ENCODE measurements around the gene SLC37A1.

SLC37A1 gene

GRCh38 chr21:42508371-42508770, 5.3 kb upstream of the SLC37A1 start:
- no peak for DNase-seq

GRCh38 chr21:42509244-42509643, 4.4 kb upstream of the SLC37A1 start:
- no peak for DNase-seq

DNA sequence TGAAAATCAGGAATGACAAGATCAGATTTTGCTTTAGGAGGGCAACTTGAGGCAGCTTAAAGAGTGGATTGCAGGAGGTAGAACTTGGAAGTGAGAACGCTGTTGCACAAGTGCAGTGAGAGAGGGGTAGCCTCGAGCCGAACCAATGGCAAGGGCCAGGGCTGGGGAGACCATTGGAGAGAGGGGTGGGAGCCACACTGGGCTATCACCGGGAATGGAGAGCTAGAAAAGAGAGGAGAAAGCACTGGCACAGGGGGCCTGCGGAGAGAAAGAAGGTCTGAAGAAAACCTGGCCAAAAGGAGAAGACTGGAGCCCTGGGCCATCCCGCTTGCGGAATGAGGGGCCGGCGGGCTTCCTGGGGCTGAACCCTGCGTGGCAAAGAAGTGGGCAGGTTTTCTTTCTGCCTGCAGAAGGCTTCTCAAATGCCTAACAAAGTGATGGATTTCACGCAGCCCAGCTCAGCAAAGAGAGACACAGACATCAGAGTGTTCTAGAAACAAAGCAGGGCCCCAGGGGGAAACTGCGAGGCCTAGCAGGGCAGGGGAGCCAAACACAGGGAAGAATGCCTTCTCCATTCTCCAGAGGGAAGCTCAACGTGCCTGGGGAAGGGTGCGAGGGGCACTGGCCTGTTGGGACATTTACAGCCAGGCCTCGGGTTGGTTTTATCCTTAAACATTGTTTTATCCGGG, 1.2 kb upstream of the SLC37A1 start:
- no peak for DNase-seq

DNA sequence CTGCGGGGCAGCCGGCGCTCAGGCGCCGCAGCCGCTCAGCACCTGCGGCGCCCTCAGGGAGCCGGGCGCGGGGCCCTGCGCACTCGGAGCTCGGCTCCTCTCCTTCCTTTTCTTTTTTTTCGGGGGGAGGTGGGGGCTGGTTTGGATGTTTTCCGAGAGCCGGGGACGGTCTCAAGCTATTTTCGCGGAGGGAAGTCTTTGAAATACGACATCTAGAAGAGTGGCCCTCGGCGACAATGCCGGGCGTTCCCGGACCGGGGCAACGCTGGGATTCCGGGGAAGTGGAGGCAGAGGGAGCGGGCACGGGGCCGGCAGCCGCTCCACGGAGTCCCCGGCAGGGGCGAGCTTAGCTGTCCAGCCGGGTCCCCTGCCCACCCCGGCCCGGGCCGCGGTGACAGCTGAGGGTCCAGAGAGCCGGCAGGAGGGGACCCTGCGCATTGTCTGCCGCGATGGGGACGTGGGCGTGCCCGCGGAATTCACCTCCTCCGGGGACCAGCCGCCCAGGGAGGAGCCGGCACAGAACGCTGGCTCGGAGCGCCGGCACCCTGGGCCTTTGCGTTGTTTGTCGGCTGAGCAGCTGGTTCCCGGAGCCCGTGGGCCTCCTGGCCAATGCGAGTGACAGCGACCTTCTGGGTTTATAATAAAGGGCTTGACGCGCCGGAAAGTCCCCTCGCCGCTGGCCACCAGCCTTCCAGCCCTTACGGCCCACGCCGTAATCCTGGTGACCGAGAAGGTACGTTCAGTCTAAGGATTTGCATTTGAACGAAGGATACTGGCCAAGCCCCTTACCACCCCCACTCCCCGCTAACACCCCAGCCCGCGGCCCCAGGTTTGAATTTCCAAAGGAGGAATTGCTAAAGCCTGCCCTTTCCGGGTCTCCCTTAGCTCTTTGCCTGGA, 582 bp downstream of the SLC37A1 start:
- peak; percentile 55 to 85 for DNase-seq

- DNase-seq = no peak
These were observed 1.2 kb downstream of the SLC37A1 start for GRCh38 chr21:42514883-42515228.

- no peak for DNase-seq
These were observed 2.3 kb downstream of the SLC37A1 start for GRCh38 chr21:42515708-42516502.

GRCh38 chr21:42518215-42518614, 4.6 kb downstream of the SLC37A1 start:
- DNase-seq = no peak

DNA sequence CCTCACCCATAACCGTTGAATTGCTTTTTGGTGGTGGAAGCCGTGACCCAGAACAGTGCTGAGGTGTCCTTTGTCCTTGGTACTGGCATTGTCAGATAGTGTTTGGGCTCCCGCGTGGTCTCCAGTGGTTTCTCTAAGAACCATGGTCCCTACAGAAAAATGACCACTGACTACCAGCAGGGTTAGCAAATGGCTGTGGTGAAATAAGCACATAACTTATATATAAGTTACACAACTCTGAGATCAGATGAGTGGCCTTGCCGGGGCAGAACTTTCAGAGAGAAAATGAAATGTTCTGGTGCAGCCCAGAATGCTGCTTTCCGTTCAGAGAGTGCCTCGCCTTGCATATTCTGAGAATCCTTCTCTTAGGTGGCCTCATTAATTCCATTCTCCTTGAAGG, 5.0 kb downstream of the SLC37A1 start:
- DNase-seq = no peak

DNA sequence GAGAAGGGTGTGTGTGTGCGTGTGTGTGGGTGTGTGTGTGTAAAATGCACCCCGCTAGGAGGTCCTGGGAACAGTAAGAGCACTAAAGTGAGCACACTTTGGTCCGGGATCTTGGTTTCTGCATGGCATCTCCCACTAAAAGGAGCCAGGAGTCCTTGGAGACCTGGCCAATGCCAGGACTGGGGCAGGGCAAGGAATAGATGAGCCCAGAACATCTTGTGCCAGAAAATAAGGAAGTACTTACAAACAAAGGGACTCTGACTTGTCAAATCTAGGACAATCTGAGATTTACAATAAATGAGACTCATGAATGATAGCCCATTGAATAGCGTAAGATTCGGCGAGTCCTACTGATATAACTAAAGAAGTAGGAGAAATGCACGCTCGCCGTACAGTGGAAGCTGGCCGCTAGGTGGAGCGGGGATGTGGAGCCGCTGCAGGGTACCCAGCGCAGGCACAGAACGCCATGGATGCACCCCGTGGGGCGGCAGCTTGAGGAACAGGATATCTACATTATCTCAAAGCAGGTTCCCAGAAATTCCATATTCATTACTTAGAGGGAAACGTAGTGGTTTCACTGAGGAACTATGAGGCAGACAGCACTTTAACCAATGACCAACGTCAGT, 7.1 kb downstream of the SLC37A1 start:
- DNase-seq = peak; percentile 47 to 83

- peak; percentile 63 to 77 for DNase-seq
These were observed 7.7 kb downstream of the SLC37A1 start for GRCh38 chr21:42521384-42521783.

DNA sequence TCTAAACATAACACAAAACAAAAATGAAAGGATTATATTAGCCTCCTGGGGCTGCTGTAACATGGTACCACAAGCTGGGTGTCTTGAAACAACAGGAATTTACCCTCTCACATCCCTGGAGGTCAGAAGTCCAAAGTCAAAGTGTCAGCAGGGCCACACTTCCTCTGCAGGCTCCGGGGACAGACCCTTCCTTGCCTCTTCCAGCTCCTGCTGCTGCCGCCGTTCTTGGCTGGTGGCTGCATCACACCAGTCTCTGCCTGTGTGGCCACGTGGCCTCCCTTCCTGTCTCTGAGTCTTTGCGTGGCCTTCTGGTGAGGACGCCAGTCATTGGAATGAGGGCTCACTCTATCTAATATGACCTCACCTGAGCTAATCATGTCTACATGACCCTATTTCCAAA, 8.2 kb downstream of the SLC37A1 start:
- no peak for DNase-seq

DNA sequence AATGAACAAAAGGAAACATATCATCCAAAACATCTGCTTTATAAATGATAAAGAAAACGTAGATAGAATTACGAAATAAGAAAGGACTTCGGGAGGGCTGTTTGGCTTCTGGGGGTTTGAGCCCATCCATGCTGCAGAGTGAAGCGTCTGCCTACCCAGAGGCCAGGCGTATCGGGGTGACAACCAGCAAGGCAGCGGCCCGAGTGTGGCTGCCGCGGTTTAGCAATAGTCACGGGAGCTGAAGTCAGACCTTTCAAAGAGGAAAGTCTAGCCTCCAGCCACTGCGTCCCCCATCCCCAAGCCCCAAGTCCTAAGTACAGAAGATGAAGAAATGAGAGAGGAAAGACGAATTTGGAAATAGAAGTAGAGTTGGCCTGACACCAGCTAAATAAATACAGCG, 8.6 kb downstream of the SLC37A1 start:
- no peak for DNase-seq

DNA sequence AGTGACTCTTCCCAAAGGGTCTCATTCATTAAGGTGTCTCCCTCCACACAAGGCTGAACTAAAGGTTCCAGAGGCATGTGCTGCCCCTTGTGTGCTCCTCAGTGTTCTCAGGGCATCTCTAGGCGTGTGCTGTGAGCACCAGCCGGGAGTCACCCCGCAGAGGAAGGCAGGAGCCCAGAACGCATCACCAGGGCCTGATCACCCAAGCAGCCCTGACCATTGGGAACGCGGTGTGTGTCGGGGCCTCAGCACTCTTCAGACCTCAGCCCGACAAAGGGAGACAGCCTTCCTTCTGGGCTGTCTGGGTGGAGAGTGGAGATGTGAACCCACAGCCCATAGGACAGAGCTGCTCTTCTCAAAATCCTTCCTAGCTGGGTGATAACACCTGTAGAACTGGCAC, 9.1 kb downstream of the SLC37A1 start:
- no peak for DNase-seq

DNA sequence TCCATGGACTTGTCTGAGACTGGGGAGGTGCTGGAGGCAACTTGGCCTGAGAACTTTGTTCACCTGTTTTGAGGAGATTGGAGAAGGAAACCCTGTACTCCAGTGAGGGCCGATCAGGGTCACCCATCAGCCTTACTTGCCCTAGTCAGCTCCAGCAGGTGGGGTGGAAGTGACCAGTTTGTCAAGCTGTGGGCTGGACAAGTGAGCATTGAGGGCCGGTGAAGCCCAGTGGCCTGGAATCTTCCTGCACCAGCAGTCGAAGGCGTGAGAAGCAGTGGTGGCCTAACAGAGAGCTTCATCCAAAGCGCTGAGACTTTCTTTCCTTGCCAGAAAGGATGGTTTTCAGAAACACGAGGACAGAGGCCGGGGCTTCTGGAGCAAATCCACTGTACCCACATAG, 9.6 kb downstream of the SLC37A1 start:
- no peak for DNase-seq

DNA sequence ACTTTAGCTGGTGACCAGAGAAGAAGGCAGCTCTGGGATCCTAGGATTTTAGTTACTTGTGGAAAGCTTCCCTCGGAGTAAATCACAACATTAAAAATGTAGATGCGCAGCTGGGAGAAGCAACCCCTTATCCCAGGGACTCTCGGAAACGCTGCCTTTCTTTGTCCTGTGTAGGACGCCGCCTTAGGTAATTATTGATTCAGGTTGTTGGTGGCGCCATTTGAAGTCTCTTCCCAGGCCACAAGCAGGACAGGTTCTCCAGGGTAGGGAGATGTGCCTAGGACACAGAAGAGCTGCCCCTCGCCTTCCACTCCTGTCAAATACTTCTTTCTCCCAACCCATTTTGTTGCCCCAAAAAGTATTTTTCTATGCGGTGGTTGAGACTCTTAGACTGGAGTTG, 10.3 kb downstream of the SLC37A1 start:
- DNase-seq = peak in 1 of 2 experiments; percentile 27

GRCh38 chr21:42524341-42525028, 10.8 kb downstream of the SLC37A1 start:
- peak; percentile 73 to 89 for DNase-seq

DNA sequence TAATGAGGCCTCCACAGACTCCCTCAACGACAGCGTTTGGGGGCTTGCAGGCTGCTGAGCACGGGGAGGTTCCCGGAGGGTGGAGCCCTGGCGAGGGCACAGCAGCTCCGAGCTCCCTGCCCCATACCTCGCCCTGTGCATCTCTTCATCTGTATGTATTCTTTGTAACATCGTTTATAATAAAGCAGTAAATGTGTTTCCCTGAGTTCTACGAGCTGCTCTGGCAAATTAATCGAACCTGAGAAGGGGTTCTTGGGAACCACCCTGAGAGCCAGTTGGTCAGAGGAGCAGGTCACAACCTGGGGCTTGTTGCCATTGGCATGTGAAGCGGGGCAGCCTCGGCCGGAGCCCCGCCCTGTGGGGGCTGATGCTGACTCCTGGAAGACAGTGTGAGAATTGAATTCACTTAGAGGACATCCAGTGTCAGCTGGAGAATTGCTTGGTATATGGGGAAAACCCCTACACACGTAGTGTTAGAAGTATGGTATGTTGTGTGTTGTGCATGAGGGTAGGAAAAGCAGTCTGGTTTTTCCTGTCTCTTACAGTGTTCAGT, 11.5 kb downstream of the SLC37A1 start:
- DNase-seq = peak; percentile 65 to 70

- DNase-seq = no peak
These were observed 12.2 kb downstream of the SLC37A1 start for GRCh38 chr21:42525676-42526378.

DNA sequence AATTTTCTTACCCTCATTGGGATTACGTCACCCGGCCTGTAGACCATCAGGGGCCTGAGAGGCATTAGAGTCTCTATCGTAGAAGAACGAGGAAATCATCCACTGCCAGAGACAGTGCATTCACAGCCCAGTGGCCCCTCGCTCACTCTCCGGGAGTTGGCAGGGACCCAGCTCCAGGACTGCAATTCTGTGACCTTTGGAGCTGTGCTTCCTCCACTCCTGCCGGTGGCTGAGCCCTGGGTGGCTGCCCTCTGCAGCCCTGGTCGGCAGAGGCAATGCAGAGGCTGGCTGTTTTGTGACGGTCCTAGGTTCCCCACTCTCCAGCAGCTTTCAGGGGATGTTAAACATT, 12.7 kb downstream of the SLC37A1 start:
- peak in 1 of 2 experiments; percentile 43 for DNase-seq

GRCh38 chr21:42527127-42527488, 13.5 kb downstream of the SLC37A1 start:
- DNase-seq = no peak

DNA sequence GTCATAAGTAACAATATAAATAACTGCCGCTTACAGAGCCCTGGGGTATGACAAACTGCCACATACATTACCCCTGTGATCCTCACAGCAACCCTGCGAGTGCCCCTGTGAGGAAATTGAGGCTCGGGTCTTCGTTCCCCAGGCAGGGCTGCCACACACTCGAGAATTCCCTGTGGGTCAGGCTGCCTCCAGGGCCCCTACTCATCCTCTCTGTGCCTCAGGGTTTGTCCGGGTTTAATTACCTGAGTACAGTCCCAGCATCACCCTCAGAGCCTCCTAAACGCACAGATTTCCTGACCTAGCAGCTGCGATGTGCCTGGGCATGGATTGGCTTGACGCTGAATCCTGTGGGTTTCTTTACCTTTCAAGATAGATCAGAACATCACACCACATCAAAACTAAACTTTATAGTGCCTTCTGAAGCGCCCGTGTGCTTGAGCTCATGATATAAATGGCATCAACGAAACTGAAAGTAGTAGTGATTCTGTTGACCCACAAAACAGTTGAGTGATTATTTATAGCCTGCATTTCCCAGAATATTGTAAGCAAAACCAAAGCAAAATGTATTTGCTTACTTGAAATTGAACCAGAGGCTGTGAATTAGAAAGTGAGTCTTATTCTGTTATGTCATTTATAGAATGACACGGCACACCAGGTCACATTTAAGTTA, 14.0 kb downstream of the SLC37A1 start:
- DNase-seq = peak in 1 of 2 experiments; percentile 48

All from NCI-H526 (cell line).